Fibroblast of skin of scalp (primary cell): Measurements from ENCODE around the gene LRRN2.
A peak's percentile ranks its signal among the peaks of the same experiment; 100 is the strongest.

Experiments
- DNase-seq: peaks from one replicate; pipeline ENCODE4 v3.0.0-alpha.2; 2013

The LRRN2 gene

GRCh38 chr1:204598319-204598969, 87.1 kb downstream of the LRRN2 start:
- no peak for DNase-seq

GRCh38 chr1:204592246-204592948, 93.1 kb downstream of the LRRN2 start:
- peak; percentile 3 for DNase-seq

- peak; percentile 72 for DNase-seq
These were observed 94.0 kb downstream of the LRRN2 start for GRCh38 chr1:204591473-204592090.

GRCh38 chr1:204589409-204590038, 96.0 kb downstream of the LRRN2 start:
- peak; percentile 55 for DNase-seq

GRCh38 chr1:204588826-204589225, 96.7 kb downstream of the LRRN2 start:
- DNase-seq: no peak

- no peak for DNase-seq
These were observed 97.9 kb downstream of the LRRN2 start for GRCh38 chr1:204587621-204588020.

- DNase-seq: no peak
These were observed 100.7 kb downstream of the LRRN2 start for GRCh38 chr1:204584699-204585372.

- DNase-seq: no peak
These were observed 101.5 kb downstream of the LRRN2 start for GRCh38 chr1:204583909-204584632.

GRCh38 chr1:204581759-204582158, 103.8 kb downstream of the LRRN2 start:
- no peak for DNase-seq

- DNase-seq: no peak
These were observed 104.7 kb downstream of the LRRN2 start for GRCh38 chr1:204580862-204581261.

- no peak for DNase-seq
These were observed 105.9 kb downstream of the LRRN2 start for GRCh38 chr1:204579681-204580080.

GRCh38 chr1:204578867-204579664, 106.5 kb downstream of the LRRN2 start:
- peak; percentile 48 for DNase-seq

- DNase-seq: no peak
These were observed 107.6 kb downstream of the LRRN2 start for GRCh38 chr1:204577794-204578478.

GRCh38 chr1:204576422-204576821, 109.1 kb downstream of the LRRN2 start:
- DNase-seq: no peak

GRCh38 chr1:204575221-204576190, 110.0 kb downstream of the LRRN2 start:
- no peak for DNase-seq

- no peak for DNase-seq
These were observed 110.7 kb downstream of the LRRN2 start for GRCh38 chr1:204574865-204575163.

GRCh38 chr1:204574016-204574864, 111.3 kb downstream of the LRRN2 start:
- no peak for DNase-seq
